Measurements from ENCODE around the gene GALR2. TPM values are rescaled to one million over a fixed set of nuclear protein-coding genes. Genes with fewer than 3 reads are reported as not detected.
"Not testable (repeated sequence)": the region's sequence is repeated elsewhere in the genome, so short reads cannot be mapped to it uniquely, and the experiment has no call there.

Gene GALR2
- total RNA-seq, 1 experiment from 2014 or later: not detected

DNA sequence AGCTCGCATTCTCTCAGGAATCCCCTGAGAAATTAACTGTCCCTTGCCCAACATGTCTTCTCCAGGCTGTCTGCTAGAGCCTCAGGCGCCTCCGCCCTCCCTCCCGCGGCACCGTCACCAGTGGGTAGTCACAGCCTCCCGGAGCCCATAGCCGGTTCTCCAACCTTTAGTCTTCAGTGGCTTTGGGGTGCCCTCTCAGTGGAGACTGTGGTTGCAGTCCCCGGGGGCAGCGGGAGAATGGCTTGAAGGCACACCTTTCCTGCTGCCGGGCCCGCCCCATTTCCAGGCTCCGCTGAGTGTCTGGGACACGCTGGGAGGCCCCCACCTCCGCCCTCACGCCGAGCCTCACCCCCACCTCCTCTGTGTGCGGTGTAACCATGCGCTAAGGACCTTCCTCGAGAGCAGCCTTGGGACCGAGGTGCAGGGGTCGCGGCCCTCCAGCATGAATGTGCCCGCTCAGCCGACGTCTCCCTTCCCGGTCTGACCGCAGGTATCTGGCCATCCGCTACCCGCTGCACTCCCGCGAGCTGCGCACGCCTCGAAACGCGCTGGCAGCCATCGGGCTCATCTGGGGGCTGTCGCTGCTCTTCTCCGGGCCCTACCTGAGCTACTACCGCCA lies 1.7 kb downstream of the GALR2 start:
- H3K36me3 ChIP-seq (ENCODE audit: insufficient read depth, low read length, poor library complexity, severe bottlenecking): no peaks in the 10 kb centered on the region
- no peak overlapping the region for H3K4me3 ChIP-seq (ENCODE audit: low read depth, low read length, poor library complexity, severe bottlenecking)
- DNase-seq (ENCODE audit: low spot score): no peak
- peaks cover 71% of the 10 kb centered on the region for H3K27me3 ChIP-seq (replicated peaks; ENCODE audit: insufficient read depth, low read depth, low read length, poor library complexity)
- BruUV-seq (replicated peaks): no TSS peak
- ChIA-PET CTCF (no interaction called here), POLR2A (ENCODE audit: low non-redundant PET) (no interaction called here)
- TF ChIP-seq EZH2 (IDR thresholded peaks at IDR 0.05; ENCODE audit: borderline replicate concordance, low read depth, low read length, poor library complexity, severe bottlenecking): peak; percentile 8
- TF ChIP-seq, protein P1, sequence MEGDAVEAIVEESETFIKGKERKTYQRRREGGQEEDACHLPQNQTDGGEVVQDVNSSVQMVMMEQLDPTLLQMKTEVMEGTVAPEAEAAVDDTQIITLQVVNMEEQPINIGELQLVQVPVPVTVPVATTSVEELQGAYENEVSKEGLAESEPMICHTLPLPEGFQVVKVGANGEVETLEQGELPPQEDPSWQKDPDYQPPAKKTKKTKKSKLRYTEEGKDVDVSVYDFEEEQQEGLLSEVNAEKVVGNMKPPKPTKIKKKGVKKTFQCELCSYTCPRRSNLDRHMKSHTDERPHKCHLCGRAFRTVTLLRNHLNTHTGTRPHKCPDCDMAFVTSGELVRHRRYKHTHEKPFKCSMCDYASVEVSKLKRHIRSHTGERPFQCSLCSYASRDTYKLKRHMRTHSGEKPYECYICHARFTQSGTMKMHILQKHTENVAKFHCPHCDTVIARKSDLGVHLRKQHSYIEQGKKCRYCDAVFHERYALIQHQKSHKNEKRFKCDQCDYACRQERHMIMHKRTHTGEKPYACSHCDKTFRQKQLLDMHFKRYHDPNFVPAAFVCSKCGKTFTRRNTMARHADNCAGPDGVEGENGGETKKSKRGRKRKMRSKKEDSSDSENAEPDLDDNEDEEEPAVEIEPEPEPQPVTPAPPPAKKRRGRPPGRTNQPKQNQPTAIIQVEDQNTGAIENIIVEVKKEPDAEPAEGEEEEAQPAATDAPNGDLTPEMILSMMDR (conservative IDR thresholded peaks at IDR 0.05; ENCODE audit: low read depth, low read length): no peak
- H3K9me3 ChIP-seq (ENCODE audit: low read depth, low read length, poor library complexity, severe bottlenecking): no peaks in the 10 kb centered on the region
- H3K4me1 ChIP-seq (ENCODE audit: insufficient read depth, low read length, poor library complexity, severe bottlenecking): peaks cover 10% of the 10 kb centered on the region
- intact Hi-C loops (cut with micrococcal nuclease; ENCODE audit: unreplicated experiment): loop anchor here (10.0 kb wide), 1 partner anchor 61 kb away; no protein-coding TSS in a partner anchor
- H3K27ac ChIP-seq (ENCODE audit: low read depth, low read length, poor library complexity, severe bottlenecking): no peak overlapping the region

DNA sequence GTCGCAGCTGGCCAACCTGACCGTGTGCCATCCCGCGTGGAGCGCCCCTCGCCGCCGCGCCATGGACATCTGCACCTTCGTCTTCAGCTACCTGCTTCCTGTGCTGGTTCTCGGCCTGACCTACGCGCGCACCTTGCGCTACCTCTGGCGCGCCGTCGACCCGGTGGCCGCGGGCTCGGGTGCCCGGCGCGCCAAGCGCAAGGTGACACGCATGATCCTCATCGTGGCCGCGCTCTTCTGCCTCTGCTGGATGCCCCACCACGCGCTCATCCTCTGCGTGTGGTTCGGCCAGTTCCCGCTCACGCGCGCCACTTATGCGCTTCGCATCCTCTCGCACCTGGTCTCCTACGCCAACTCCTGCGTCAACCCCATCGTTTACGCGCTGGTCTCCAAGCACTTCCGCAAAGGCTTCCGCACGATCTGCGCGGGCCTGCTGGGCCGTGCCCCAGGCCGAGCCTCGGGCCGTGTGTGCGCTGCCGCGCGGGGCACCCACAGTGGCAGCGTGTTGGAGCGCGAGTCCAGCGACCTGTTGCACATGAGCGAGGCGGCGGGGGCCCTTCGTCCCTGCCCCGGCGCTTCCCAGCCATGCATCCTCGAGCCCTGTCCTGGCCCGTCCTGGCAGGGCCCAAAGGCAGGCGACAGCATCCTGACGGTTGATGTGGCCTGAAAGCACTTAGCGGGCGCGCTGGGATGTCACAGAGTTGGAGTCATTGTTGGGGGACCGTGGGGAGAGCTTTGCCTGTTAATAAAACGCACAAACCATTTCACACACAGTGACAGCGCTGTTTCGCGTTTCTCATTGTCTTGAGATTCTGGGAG lies 2.4 kb downstream of the GALR2 start:
- POLR2A ChIA-PET (ENCODE audit: low non-redundant PET): no interaction called here
- no TSS peak for BruUV-seq (replicated peaks)
- CTCF ChIA-PET: no interaction called here
- Histone ChIP-seq H3K4me3 (ENCODE audit: low read depth, low read length, poor library complexity, severe bottlenecking) (no peak overlapping the region), H3K27me3 (replicated peaks; ENCODE audit: insufficient read depth, low read depth, low read length, poor library complexity) (peaks cover 71% of the 10 kb centered on the region), H3K4me1 (ENCODE audit: insufficient read depth, low read length, poor library complexity, severe bottlenecking) (peaks cover 8% of the 10 kb centered on the region), H3K36me3 (ENCODE audit: insufficient read depth, low read length, poor library complexity, severe bottlenecking) (no peaks in the 10 kb centered on the region), H3K9me3 (ENCODE audit: low read depth, low read length, poor library complexity, severe bottlenecking) (no peaks in the 10 kb centered on the region), H3K27ac (ENCODE audit: low read depth, low read length, poor library complexity, severe bottlenecking) (no peak overlapping the region)
- no peak for DNase-seq (ENCODE audit: low spot score)
- TF ChIP-seq, protein P1 (conservative IDR thresholded peaks at IDR 0.05; ENCODE audit: low read depth, low read length): no peak
- TF ChIP-seq EZH2 (IDR thresholded peaks at IDR 0.05; ENCODE audit: borderline replicate concordance, low read depth, low read length, poor library complexity, severe bottlenecking): peak; percentile 90
- intact Hi-C loops (cut with micrococcal nuclease; ENCODE audit: unreplicated experiment): loop anchor here (10.0 kb wide), 1 partner anchor 62 kb away; no protein-coding TSS in a partner anchor

DNA sequence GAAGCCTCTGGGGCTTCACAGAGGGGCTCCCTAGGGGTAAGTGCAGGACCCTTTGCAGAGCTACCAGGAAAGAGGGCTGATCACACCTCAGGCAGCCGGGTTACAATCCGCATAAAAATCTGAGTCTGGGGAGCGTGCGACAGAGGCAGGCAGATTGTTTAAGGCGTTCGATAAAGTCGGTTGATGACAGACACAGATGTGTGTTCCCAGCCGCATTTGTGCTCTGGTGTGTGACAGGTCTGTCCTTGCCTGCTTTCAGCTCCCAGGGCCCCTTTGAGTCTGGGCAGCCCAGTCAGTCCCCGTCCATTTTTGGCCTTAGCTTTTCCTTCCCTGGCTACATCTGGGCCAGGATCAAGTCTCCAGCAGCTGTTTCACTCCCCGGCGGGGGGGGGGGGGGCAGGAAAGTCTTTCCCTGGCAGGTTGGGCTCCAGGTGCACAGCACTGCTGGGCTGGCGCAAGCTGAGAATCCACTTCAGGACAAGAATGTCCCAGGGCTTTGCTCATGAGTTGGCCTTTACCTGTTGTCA lies 3.1 kb downstream of the GALR2 start:
- no TSS peak for BruUV-seq (replicated peaks)
- H3K4me1 ChIP-seq (ENCODE audit: insufficient read depth, low read length, poor library complexity, severe bottlenecking): peaks cover 8% of the 10 kb centered on the region
- H3K27ac ChIP-seq (ENCODE audit: low read depth, low read length, poor library complexity, severe bottlenecking): no peak overlapping the region
- H3K27me3 ChIP-seq (replicated peaks; ENCODE audit: insufficient read depth, low read depth, low read length, poor library complexity): peaks cover 71% of the 10 kb centered on the region
- H3K9me3 ChIP-seq (ENCODE audit: low read depth, low read length, poor library complexity, severe bottlenecking): no peaks in the 10 kb centered on the region
- no peak overlapping the region for H3K4me3 ChIP-seq (ENCODE audit: low read depth, low read length, poor library complexity, severe bottlenecking)
- intact Hi-C loops (cut with micrococcal nuclease; ENCODE audit: unreplicated experiment): loop anchor here (10.0 kb wide), 1 partner anchor 63 kb away; no protein-coding TSS in a partner anchor
- ChIA-PET CTCF (no interaction called here), POLR2A (ENCODE audit: low non-redundant PET) (no interaction called here)
- TF ChIP-seq, protein P1 (conservative IDR thresholded peaks at IDR 0.05; ENCODE audit: low read depth, low read length): no peak
- TF ChIP-seq EZH2 (IDR thresholded peaks at IDR 0.05; ENCODE audit: borderline replicate concordance, low read depth, low read length, poor library complexity, severe bottlenecking): no peak
- no peak for DNase-seq (ENCODE audit: low spot score)
- H3K36me3 ChIP-seq (ENCODE audit: insufficient read depth, low read length, poor library complexity, severe bottlenecking): peaks cover 5% of the 10 kb centered on the region

DNA sequence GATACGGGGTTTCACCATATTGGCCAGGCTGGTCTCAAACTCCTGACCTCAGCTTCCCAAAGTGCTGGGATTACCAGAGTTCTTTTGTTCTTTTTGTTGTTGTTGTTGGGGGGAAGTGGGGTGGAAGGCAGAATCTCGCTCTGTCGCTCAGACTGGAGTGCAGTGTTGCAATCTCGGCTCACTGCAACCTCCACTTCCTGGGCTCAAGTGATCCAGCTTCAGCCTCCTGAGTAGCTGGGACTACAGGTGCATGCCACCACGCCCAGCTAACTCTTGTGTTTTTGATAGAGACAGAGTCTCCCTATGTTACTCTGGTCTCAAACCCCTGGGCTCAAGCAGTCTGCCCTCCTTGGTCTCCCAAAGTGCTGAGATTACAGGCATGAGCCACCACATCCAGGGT lies 3.8 kb downstream of the GALR2 start:
- intact Hi-C loops (cut with micrococcal nuclease; ENCODE audit: unreplicated experiment): loop anchor here (10.0 kb wide), 1 partner anchor 64 kb away; no protein-coding TSS in a partner anchor
- H3K27ac ChIP-seq (ENCODE audit: low read depth, low read length, poor library complexity, severe bottlenecking); BruUV-seq (replicated peaks); CTCF ChIA-PET; H3K4me3 ChIP-seq (ENCODE audit: low read depth, low read length, poor library complexity, severe bottlenecking); POLR2A ChIA-PET (ENCODE audit: low non-redundant PET); H3K4me1 ChIP-seq (ENCODE audit: insufficient read depth, low read length, poor library complexity, severe bottlenecking); H3K9me3 ChIP-seq (ENCODE audit: low read depth, low read length, poor library complexity, severe bottlenecking); DNase-seq (ENCODE audit: low spot score): not testable (repeated sequence)
- Histone ChIP-seq H3K36me3 (ENCODE audit: insufficient read depth, low read length, poor library complexity, severe bottlenecking) (peaks cover 11% of the 10 kb centered on the region), H3K27me3 (replicated peaks; ENCODE audit: insufficient read depth, low read depth, low read length, poor library complexity) (peaks cover 70% of the 10 kb centered on the region)
